K562 (cell line): ENCODE data around the gene ZNF267. TPM values are rescaled to one million over a fixed set of nuclear protein-coding genes. Genes with fewer than 3 reads are reported as not detected.
"Not testable (repeated sequence)": the region's sequence is repeated elsewhere in the genome, so short reads cannot be mapped to it uniquely, and the experiment has no call there.

Experiments
- ATAC-seq: fragments of 200-7000 bp; cut with Tn5 transposase; 3 replicates; pipeline ENCODE4 v1.9.1; 2020; ENCODE audit warnings: moderate library complexity
- BruUV-seq: library from RNA; stranded (reverse); fragments of 400-500 nt; replicated peaks from 2 replicates; lab custom pipeline; 2021; lab: Mats Ljungman, UMichigan
- CTCF ChIA-PET: fragments of 300-600 bp; formaldehyde crosslinking; extraction: SDS; loops from one replicate; lab custom pipeline; 2021; ENCODE audit warnings: low intra/inter-chr PET ratio; lab: Yijun Ruan, JAX
- POLR2A ChIA-PET: fragments of 300-600, 350-650 bp; sonication (Branson Sonifier 250); formaldehyde crosslinking; extraction: SDS; loops from one replicate; lab custom pipeline; 2021; ENCODE audit warnings: antibody characterized with exemption, inconsistent platforms; lab: Yijun Ruan, JAX
- DNase-seq, 4 experiments: peaks; one replicate each; pipeline versions ENCODE4 v3.0.0 to v3.0.0-alpha.2; 2011 to 2018; ENCODE audit warnings: low spot score in 3 of 4, mixed read lengths in 3 of 4; ENCODE audit errors: extremely low read depth in 1 of 4
- FAIRE-seq: peaks from 2 replicates; lab custom pipeline; 2011; peaks lifted over from hg19 to GRCh38; lab: Jason Lieb, UNC
- H2AFZ ChIP-seq: 2 replicates; pipeline ENCODE4 v1.6.0; 2011; ENCODE audit warnings: low read depth, low read length, control low read depth, inconsistent platforms
- H3K27ac ChIP-seq: fragments of 200-600 bp; 3 replicates; pipeline ENCODE4 v1.8.0; 2011; ENCODE audit warnings: low read depth, mild to moderate bottlenecking, control low read depth, inconsistent platforms, low read length, moderate library complexity, mixed read lengths; ENCODE audit errors: extremely low read depth
- H3K27me3 ChIP-seq, 2 experiments: fragments of 300-600 bp in 1 of 2; 2 replicates in 1 of 2; 3 replicates in 1 of 2; pipeline versions ENCODE4 v1.6.0 to v1.8.0; 2011; ENCODE audit warnings: inconsistent platforms in 2 of 2, low read length in 2 of 2, mild to moderate bottlenecking in 1 of 2, mixed read lengths in 1 of 2, moderate library complexity in 1 of 2; ENCODE audit not compliant: control insufficient read depth in 2 of 2, insufficient read depth in 2 of 2
- H3K36me3 ChIP-seq: fragments of 300-600 bp; 3 replicates; pipeline ENCODE4 v1.8.0; 2011; ENCODE audit warnings: mild to moderate bottlenecking, low read length, inconsistent platforms; ENCODE audit not compliant: control insufficient read depth, insufficient read depth
- H3K4me1 ChIP-seq, 2 experiments: fragments of 200-600 bp in 1 of 2; replicated peaks in 1 of 2; 2 replicates in 1 of 2; 3 replicates in 1 of 2; pipeline versions ENCODE4 v1.5.1 to v1.8.0; 2011; ENCODE audit warnings: inconsistent platforms in 2 of 2, low read length in 2 of 2, mild to moderate bottlenecking in 1 of 2, mixed read lengths in 1 of 2, moderate library complexity in 1 of 2; ENCODE audit not compliant: control insufficient read depth in 2 of 2, insufficient read depth in 2 of 2
- H3K4me2 ChIP-seq: 2 replicates; pipeline ENCODE4 v1.6.1; 2011; ENCODE audit warnings: low read length, control low read depth, inconsistent platforms, mixed read lengths; ENCODE audit not compliant: insufficient read depth
- H3K4me3 ChIP-seq: fragments of 200-600 bp; sonication (generic), shearing (Covaris generic); 2 replicates; pipeline ENCODE4 v1.5.1; 2016; ENCODE audit warnings: control low read depth, inconsistent platforms
- H3K79me2 ChIP-seq: fragments of 200-600 bp; 3 replicates; pipeline ENCODE4 v1.8.0; 2011; ENCODE audit warnings: low read length, inconsistent platforms; ENCODE audit not compliant: control insufficient read depth, insufficient read depth
- H3K9ac ChIP-seq, 2 experiments: 2 replicates each; pipeline versions ENCODE4 v1.6.0 to v1.6.1; 2011; ENCODE audit warnings: low read depth in 2 of 2, low read length in 2 of 2, control low read depth in 1 of 2, inconsistent platforms in 1 of 2, mild to moderate bottlenecking in 1 of 2, mixed read lengths in 1 of 2; ENCODE audit not compliant: insufficient read depth in 1 of 2
- H3K9me1 ChIP-seq: one replicate; pipeline ENCODE4 v1.6.0; 2011; ENCODE audit warnings: inconsistent platforms, mild to moderate bottlenecking, low read length, moderate library complexity; ENCODE audit not compliant: control insufficient read depth, insufficient read depth
- H3K9me3 ChIP-seq: replicated peaks from 2 replicates; pipeline ENCODE4 v1.5.1; 2011; ENCODE audit warnings: low read depth, low read length, inconsistent platforms; ENCODE audit not compliant: control insufficient read depth, insufficient read depth
- H4K20me1 ChIP-seq: replicated peaks from 2 replicates; pipeline ENCODE4 v1.6.1; 2011; ENCODE audit warnings: low read length, inconsistent platforms, mixed read lengths; ENCODE audit not compliant: control insufficient read depth, insufficient read depth
- C11orf30 ChIP-seq: fragments of 450-650 bp; IDR thresholded peaks from 2 replicates; pipeline ENCODE4 v1.6.1; 2016; ENCODE audit warnings: low read depth, mild to moderate bottlenecking
- EP400 ChIP-seq: fragments of 450-650 bp; IDR thresholded peaks from 2 replicates; pipeline ENCODE4 v1.6.1; 2017; ENCODE audit warnings: antibody characterized with exemption, mild to moderate bottlenecking, moderate library complexity
- GATAD2B ChIP-seq: fragments of 450-650 bp; IDR thresholded peaks from 2 replicates; pipeline ENCODE4 v1.6.1; 2017; ENCODE audit warnings: mild to moderate bottlenecking, borderline replicate concordance
- KAT2B ChIP-seq: IDR thresholded peaks from one replicate; pipeline ENCODE4 v1.6.1; 2012; ENCODE audit warnings: low read depth, mild to moderate bottlenecking, control low read depth, inconsistent platforms, low read length, moderate library complexity
- MAFF ChIP-seq: IDR thresholded peaks from 2 replicates; pipeline ENCODE4 v1.6.1; 2012; ENCODE audit warnings: low read length, improper control_type of control experiment
- NR2F6 ChIP-seq: fragments of 450-650 bp; formaldehyde crosslinking; IDR thresholded peaks from 2 replicates; pipeline ENCODE4 v1.4.0; 2020; ENCODE audit warnings: mild to moderate bottlenecking
- PHB ChIP-seq: fragments of 250-450 bp; sonication (Bioruptor Pico); IDR thresholded peaks from 2 replicates; pipeline ENCODE4 v1.5.0; 2021
- XRCC4 ChIP-seq: IDR thresholded peaks from one replicate; pipeline ENCODE4 v1.6.1; 2011; ENCODE audit not compliant: insufficient read depth, insufficient read length; ENCODE audit errors: extremely low read depth
- ZNF354B ChIP-seq: fragments of 250-450 bp; sonication (Bioruptor Pico); IDR thresholded peaks from 2 replicates; pipeline ENCODE4 v1.4.0; 2020
- ZNF507 ChIP-seq: conservative IDR thresholded peaks from 2 replicates; pipeline ENCODE4 v1.6.1; 2017; ENCODE audit warnings: missing genetic modification characterization, missing compliant biosample characterization
- WGBS: fragments of 100-300 bp; shearing (Covaris generic); methylation state at CpG from one replicate; pipeline ENCODE4 v1.1.6; 2016; ENCODE audit warnings: low coverage, mixed read lengths; ENCODE audit not compliant: insufficient coverage; ENCODE audit errors: missing lambda C conversion rate; 5-methylcytosine and 5-hydroxymethylcytosine counted together
- in situ Hi-C: fragments of 300-500 bp; cut with MboI; formaldehyde crosslinking; loops from 4 replicates; pipeline ENCODE4 v1.15.0; 2018; ENCODE audit warnings: inconsistent platforms, mixed read lengths
- intact Hi-C: fragments of 100-400 bp; cut with micrococcal nuclease; formaldehyde crosslinking; loops from 2 replicates; pipeline ENCODE4 v1.14.2; 2022
- polyA plus RNA-seq, 8 experiments: library from polyadenylated mRNA; depleted of rRNA in 4 of 8; stranded (reverse) in 5 of 8; unstranded in 3 of 8; fragments of >200 nt; fragmentation: Nextera tagmentation in 2 of 8; fragmentation: Illumina TruSeq in 1 of 8; extraction: Ambion mirVana in 2 of 8; extraction: Trizol in 1 of 8; gene quantifications; 2 replicates each; pipeline versions ENCODE4 v1.2.1 to v1.2.3, GENCODE V29; 2011 to 2014; ENCODE audit warnings: inconsistent platforms in 1 of 8, missing spikeins in 1 of 8
- total RNA-seq, 7 experiments: library from RNA; depleted of rRNA in 6 of 7; stranded (reverse); fragments of >200 nt in 6 of 7; fragmentation: Illumina TruSeq in 2 of 7; extraction: Trizol in 2 of 7; gene quantifications; 2 replicates each; pipeline versions ENCODE4 v1.2.1 to v1.2.3, GENCODE V29; 2011 to 2021; ENCODE audit warnings: low replicate concordance in 1 of 7
- TF ChIP-seq, protein P1 (sequence below): fragments of 450-650 bp; conservative IDR thresholded peaks from 2 replicates; pipeline ENCODE4 v1.6.1; 2016; ENCODE audit warnings: missing genetic modification characterization, low read depth, mild to moderate bottlenecking, control low read depth, missing compliant biosample characterization
- TF ChIP-seq, protein P2 (sequence below): fragments of 450-650 bp; IDR thresholded peaks from 2 replicates; pipeline ENCODE4 v1.6.1; 2016; ENCODE audit warnings: antibody characterized with exemption
- TF ChIP-seq, protein P3 (sequence below): sonication (generic); formaldehyde crosslinking; IDR thresholded peaks from 2 replicates; pipeline ENCODE4 v1.8.0; 2022; ENCODE audit warnings: missing genetic modification reagents, mild to moderate bottlenecking, moderate library complexity, borderline replicate concordance

ZNF267 gene
- total and polyA plus RNA-seq, 9 of the 15 experiments (the other 6 are each of a cell fraction or from before 2014, with no cell fraction given): 14.6 to 38.8 (median 21.5) TPM

DNA sequence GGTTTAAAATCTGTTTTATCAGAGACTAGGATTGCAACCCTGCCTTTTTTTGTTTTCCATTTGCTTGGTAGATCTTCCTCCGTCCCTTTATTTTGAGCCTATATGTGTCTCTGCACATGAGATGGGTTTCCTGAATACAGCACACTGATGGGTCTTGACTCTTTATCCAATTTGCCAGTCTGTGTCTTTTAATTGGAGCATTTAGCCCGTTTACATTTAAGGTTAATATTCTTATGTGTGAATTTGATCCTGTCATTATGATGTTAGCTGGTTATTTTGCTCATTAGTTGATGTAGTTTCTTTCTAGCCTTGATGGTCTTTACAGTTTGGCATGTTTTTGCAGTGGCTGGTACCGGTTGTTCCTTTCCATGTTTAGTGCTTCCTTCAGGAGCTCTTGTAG lies 31.0 kb downstream of the ZNF267 start:
- H3K9me3 ChIP-seq, H3K4me1 ChIP-seq, H3K27ac ChIP-seq, H2AFZ ChIP-seq, H3K4me3 ChIP-seq, DNase-seq, H3K9ac ChIP-seq, POLR2A ChIA-PET, H3K4me2 ChIP-seq, in situ Hi-C loops, H3K27me3 ChIP-seq, H4K20me1 ChIP-seq, CTCF ChIA-PET, H3K36me3 ChIP-seq, FAIRE-seq, H3K9me1 ChIP-seq, intact Hi-C loops, BruUV-seq, ATAC-seq: not testable (repeated sequence)
- WGBS: 91% methylated on average over 1 of the region's 3 CpGs
- TF ChIP-seq ZNF354B (CRISPR knock-in tag): 0 out of 2 replicates have a peak, but pooled peaks have one; percentile 58
- peak; percentile 87 for TF ChIP-seq ZNF507 (tag)
- peaks cover 55% of the 10 kb centered on the region for H3K79me2 ChIP-seq

DNA sequence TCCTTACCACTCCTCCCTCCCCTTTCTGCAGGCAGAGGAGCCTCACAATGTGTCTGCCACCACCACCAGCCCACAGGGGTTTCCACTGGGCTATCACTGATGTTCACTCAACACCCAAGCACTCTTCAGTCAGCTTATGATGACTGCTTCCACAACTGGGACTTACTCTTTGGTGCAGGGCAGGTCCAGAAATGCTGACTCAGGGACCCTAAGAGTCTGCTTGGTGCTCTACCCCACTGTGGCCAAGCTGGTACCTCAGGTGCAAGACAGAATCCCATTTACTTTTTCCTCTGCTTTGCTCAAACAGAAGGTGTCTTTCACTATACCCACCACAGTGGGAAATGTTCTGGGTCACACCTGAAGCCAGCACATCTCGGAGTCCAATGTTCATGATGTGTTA lies 40.1 kb downstream of the ZNF267 start:
- H3K36me3 ChIP-seq: peaks cover 42% of the 10 kb centered on the region
- ChIA-PET POLR2A (interaction anchor here (0.5 kb wide), 1 partner anchor 30 kb away, joined by 3 read pairs; no protein-coding TSS in a partner anchor), CTCF (no interaction called here)
- H2AFZ ChIP-seq: no peak overlapping the region
- no TSS peak for BruUV-seq
- H3K9me3 ChIP-seq: peaks cover 58% of the 10 kb centered on the region
- H3K27ac ChIP-seq: no peak overlapping the region
- intact Hi-C loops (no loop called here), in situ Hi-C loops (no loop called here)
- no peak overlapping the region for H3K4me3 ChIP-seq
- no peak for ATAC-seq
- H4K20me1 ChIP-seq: no peaks in the 10 kb centered on the region
- 91% methylated on average over 1 of the region's 1 CpG for WGBS
- no peak for FAIRE-seq
- no peaks in the 10 kb centered on the region for H3K9me1 ChIP-seq
- H3K9ac ChIP-seq: no peak overlapping the region
- DNase-seq: no peak
- no peaks in the 10 kb centered on the region for H3K4me1 ChIP-seq
- H3K27me3 ChIP-seq: no peaks in the 10 kb centered on the region; a peak in 1 of 5 replicates
- no peak overlapping the region for H3K4me2 ChIP-seq
- peaks cover 50% of the 10 kb centered on the region for H3K79me2 ChIP-seq
- TF ChIP-seq XRCC4 (no peak), KAT2B (no peak), GATAD2B (no peak), NR2F6 (CRISPR knock-in tag) (no peak), C11orf30 (peak; percentile 41; the same call in 1 of the 2 replicates), PHB (CRISPR knock-in tag) (no peak), EP400 (no peak), MAFF (peak; percentile 41; the same call in 1 of the 2 replicates)
- TF ChIP-seq, protein P1, sequence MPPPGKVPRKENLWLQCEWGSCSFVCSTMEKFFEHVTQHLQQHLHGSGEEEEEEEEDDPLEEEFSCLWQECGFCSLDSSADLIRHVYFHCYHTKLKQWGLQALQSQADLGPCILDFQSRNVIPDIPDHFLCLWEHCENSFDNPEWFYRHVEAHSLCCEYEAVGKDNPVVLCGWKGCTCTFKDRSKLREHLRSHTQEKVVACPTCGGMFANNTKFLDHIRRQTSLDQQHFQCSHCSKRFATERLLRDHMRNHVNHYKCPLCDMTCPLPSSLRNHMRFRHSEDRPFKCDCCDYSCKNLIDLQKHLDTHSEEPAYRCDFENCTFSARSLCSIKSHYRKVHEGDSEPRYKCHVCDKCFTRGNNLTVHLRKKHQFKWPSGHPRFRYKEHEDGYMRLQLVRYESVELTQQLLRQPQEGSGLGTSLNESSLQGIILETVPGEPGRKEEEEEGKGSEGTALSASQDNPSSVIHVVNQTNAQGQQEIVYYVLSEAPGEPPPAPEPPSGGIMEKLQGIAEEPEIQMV (tag): no peak
- TF ChIP-seq, protein P2, sequence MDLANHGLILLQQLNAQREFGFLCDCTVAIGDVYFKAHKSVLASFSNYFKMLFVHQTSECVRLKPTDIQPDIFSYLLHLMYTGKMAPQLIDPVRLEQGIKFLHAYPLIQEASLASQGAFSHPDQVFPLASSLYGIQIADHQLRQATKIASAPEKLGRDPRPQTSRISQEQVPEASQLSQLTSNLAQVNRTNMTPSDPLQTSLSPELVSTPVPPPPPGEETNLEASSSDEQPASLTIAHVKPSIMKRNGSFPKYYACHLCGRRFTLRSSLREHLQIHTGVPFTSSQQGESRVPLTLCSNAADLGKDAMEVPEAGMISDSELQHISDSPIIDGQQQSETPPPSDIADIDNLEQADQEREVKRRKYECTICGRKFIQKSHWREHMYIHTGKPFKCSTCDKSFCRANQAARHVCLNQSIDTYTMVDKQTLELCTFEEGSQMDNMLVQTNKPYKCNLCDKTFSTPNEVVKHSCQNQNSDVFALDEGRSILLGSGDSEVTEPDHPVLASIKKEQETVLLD: no peak
- TF ChIP-seq, protein P3, sequence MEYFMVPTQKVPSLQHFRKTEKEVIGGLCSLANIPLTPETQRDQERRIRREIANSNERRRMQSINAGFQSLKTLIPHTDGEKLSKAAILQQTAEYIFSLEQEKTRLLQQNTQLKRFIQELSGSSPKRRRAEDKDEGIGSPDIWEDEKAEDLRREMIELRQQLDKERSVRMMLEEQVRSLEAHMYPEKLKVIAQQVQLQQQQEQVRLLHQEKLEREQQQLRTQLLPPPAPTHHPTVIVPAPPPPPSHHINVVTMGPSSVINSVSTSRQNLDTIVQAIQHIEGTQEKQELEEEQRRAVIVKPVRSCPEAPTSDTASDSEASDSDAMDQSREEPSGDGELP: no peak
